Measurements from ENCODE around the gene DIP2A. TPM values are rescaled to one million over a fixed set of nuclear protein-coding genes. Genes with fewer than 3 reads are reported as not detected.
A peak's percentile ranks its signal among the peaks of the same experiment; 100 is the strongest.

The DIP2A gene
- total RNA-seq, 1 donor from 2014 or later = 36.1 TPM

DNA sequence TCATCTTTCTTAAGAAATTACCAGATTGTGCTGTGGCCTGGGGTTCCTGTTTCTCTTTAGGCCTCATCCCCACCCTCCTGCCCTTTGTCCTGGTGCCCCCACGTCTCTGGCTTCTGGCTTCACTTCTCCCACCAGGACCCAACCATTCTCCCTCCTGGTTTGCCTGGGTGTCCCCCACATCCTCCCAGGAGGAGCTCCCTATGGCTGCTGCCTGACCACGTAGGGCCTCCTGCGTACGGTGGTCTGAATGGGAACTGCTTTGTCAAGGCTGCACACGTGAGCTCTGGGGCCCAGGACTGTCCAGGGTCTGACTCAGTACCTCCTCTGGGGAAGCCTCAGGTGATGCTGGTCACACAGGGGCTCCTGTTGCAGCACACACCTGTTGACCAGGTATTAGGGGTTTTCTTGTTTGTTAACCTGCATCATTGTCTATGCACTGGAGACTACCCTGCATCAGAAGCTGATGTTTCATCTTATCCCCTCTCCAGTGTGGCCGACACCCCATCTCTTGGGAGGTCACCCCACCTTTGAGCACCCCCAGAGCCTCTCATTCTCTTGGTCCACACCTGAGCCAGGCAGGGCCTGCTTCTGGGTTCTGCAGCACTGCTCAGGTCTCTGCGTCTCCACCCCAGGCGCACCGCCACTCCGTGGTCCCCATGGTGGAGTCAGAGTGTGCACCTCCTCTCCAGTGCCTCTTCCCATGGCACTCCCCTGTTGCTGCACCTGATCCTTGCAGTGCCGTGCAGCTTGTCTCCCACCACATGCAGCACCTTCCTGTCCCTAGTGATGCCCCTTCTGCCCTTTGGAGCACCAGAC, 80.4 kb downstream of the DIP2A start:
- Mint-ChIP-seq H3K4me1 (ENCODE audit: low read depth) (peaks cover 19% of the 10 kb centered on the region), H3K36me3 (ENCODE audit: low read depth) (peaks cover 53% of the 10 kb centered on the region), H3K4me3 (ENCODE audit: low read depth) (no peak overlapping the region), H3K27ac (no peak overlapping the region), H3K9me3 (no peaks in the 10 kb centered on the region), H3K27me3 (ENCODE audit: low read depth) (no peaks in the 10 kb centered on the region)
- intact Hi-C loops (cut with micrococcal nuclease) = no loop called here
- no peak for DNase-seq (ENCODE audit: low spot score)

DNA sequence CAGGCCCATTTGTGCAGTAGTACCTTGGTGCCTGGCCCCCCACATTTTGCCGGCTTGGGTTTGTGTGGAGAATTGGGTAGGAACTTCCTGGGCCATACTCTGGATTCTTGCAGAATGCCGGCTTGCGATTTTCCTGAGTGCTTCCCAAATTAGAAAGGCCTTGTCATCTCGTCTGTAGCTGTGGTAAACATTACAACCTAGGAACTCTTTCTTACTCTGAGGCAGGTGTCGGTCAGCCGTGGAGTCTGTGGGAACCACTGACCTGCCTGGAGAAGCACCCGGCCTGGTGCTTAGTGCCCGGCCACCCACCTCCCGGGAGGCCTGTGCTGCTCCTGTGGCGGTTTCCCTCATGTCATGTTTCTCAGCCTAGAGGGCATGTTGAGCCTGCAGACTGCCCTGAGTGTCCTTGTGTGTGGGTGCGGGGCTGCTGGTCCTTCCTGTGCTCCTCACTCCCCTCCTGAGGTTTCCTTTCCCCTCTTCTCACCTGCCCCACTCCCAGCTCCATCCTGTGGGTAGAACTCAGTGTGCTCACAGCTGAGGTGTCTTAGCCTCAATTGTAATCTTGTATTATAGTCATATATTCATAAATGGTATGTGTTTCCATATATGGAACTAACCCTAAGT, 81.5 kb downstream of the DIP2A start:
- Mint-ChIP-seq H3K27ac (no peak overlapping the region), H3K4me3 (ENCODE audit: low read depth) (no peak overlapping the region), H3K27me3 (ENCODE audit: low read depth) (no peaks in the 10 kb centered on the region)

DNA sequence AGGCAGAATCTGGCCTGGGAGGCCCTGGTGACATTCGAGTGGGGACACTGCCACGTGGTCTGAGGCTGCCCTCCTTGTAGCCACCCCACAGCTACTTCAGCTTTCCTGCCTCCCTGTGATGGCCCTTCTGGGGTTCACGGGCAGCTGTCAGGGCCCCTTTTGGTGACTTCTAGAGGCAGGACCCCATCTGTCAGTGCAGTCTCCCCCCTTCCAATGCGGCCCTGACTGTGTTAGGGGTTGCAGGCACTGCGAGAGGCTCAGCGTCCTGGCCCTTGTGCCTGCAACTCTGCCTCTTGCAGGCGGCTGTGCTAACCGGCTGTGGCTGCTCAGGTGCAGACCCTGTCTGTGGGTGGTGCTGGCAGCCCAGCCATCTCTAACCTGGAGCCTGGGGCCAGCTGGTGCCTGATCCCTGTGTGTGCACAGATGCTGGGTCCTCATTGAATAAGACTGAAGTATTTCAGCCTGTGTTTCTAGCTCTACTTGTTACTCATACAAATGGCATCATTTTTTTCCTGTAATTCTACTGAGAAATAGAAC, 84.0 kb downstream of the DIP2A start:
- intact Hi-C loops (cut with micrococcal nuclease) = no loop called here
- no peaks in the 10 kb centered on the region for H3K9me3 Mint-ChIP-seq
- peaks cover 61% of the 10 kb centered on the region for H3K36me3 Mint-ChIP-seq (ENCODE audit: low read depth)
- peaks cover 26% of the 10 kb centered on the region for H3K4me1 Mint-ChIP-seq (ENCODE audit: low read depth)
- H3K27ac Mint-ChIP-seq = no peak overlapping the region
- H3K27me3 Mint-ChIP-seq (ENCODE audit: low read depth) = no peaks in the 10 kb centered on the region
- no peak for DNase-seq (ENCODE audit: low spot score)
- no peak overlapping the region for H3K4me3 Mint-ChIP-seq (ENCODE audit: low read depth)

More for the DNA sequence above, 81.5 kb downstream of the DIP2A start:
- no peak for DNase-seq (ENCODE audit: low spot score)
- Mint-ChIP-seq H3K4me1 (ENCODE audit: low read depth) (peaks cover 28% of the 10 kb centered on the region), H3K36me3 (ENCODE audit: low read depth) (peaks cover 58% of the 10 kb centered on the region), H3K9me3 (no peaks in the 10 kb centered on the region)
- intact Hi-C loops (cut with micrococcal nuclease) = no loop called here

DNA sequence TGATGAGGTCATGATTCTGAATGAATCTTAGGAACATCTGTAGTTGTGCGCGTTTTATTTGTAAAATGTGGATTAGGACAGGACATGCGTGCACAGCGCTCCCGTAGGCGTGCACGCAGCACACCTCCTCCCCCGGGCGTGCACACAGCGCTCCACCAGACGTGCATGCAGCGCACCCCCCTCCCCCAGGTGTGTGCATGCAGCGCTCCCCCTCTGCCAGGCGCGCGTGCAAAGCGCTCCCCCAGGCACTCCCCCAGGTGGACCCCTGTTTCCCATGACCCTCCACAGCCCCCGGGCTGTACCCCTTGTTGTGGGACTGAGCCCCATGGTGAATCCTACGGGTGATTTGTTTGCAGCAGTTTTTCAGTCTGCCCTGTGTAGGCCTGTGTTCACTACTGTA, 84.6 kb downstream of the DIP2A start:
- peaks cover 26% of the 10 kb centered on the region for H3K4me1 Mint-ChIP-seq (ENCODE audit: low read depth)
- intact Hi-C loops (cut with micrococcal nuclease) = no loop called here
- H3K27me3 Mint-ChIP-seq (ENCODE audit: low read depth) = no peaks in the 10 kb centered on the region

DNA sequence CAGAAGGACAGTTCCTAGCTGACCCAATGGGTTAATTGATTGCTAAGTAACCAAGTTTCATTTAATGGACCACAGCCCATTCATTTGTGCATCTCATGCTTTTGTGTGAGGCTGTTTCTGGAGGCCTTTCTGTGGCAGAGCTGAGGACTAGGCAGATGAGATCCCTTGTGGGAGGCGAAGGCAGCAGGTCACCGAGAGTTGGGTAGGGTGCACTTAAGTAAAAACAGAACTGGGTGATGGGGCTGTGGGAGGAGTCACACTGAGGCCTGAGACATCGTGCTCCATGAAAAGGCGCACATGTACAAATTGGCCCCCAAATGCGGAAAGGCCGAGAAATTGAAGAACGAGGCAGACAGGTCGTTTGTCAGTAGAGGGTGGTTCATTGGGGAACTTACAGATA, 85.3 kb downstream of the DIP2A start:
- peaks cover 26% of the 10 kb centered on the region for H3K4me1 Mint-ChIP-seq (ENCODE audit: low read depth)
- H3K27me3 Mint-ChIP-seq (ENCODE audit: low read depth) = no peaks in the 10 kb centered on the region
- intact Hi-C loops (cut with micrococcal nuclease) = no loop called here
- no peak overlapping the region for H3K4me3 Mint-ChIP-seq (ENCODE audit: low read depth)
- no peak for DNase-seq (ENCODE audit: low spot score)
- H3K36me3 Mint-ChIP-seq (ENCODE audit: low read depth) = peaks cover 67% of the 10 kb centered on the region
- no peaks in the 10 kb centered on the region for H3K9me3 Mint-ChIP-seq
- peak overlapping the region; percentile 54 for H3K27ac Mint-ChIP-seq

More for the DNA sequence above, 84.6 kb downstream of the DIP2A start:
- peak overlapping the region; percentile 46 for H3K27ac Mint-ChIP-seq
- H3K9me3 Mint-ChIP-seq = no peaks in the 10 kb centered on the region
- H3K36me3 Mint-ChIP-seq (ENCODE audit: low read depth) = peaks cover 62% of the 10 kb centered on the region
- no peak overlapping the region for H3K4me3 Mint-ChIP-seq (ENCODE audit: low read depth)
- no peak for DNase-seq (ENCODE audit: low spot score)

DNA sequence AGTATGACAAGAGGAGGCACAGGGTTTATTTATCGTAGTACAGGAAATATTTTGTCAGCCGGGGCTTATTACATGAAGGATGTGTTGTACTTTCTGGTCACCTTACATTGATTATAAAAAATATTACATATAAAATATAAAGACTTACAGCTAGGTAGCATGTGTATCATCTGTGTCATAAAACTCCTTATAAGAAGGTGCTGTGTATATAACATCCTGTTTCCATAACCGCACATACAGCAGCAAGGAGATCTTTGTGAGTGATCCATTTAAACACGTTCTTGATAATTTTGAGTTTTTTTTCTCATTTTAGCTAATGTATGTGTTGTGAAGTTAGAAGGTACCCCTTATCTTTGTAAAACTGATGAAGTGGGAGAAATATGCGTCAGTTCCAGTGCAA, 86.1 kb downstream of the DIP2A start:
- Mint-ChIP-seq H3K27me3 (ENCODE audit: low read depth) (no peaks in the 10 kb centered on the region), H3K9me3 (no peaks in the 10 kb centered on the region), H3K4me1 (ENCODE audit: low read depth) (peaks cover 21% of the 10 kb centered on the region), H3K27ac (peak overlapping the region; percentile 54), H3K4me3 (ENCODE audit: low read depth) (no peak overlapping the region), H3K36me3 (ENCODE audit: low read depth) (peaks cover 62% of the 10 kb centered on the region)
- intact Hi-C loops (cut with micrococcal nuclease) = no loop called here
- DNase-seq (ENCODE audit: low spot score) = no peak

DNA sequence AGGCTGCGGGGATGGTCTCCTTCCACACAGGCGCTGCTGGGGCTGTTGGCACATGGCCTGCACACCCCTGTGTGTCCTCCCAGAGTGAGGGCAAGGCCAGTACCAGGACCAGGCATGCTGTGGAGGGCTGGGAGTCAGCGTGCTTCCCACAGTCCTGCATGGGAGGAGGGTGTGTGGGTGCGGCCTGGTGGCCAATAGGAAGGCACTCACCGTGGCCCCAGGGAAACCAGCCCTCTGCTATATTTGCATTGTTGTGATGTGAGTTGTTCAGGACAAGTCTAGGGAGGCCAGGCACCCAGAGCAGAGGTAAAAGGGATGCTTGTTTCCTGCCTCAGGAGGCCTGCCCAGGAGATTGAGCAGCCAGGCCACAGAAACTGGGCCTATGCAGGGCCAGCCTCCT, 86.7 kb downstream of the DIP2A start:
- Mint-ChIP-seq H3K4me3 (ENCODE audit: low read depth) (no peak overlapping the region), H3K36me3 (ENCODE audit: low read depth) (peaks cover 62% of the 10 kb centered on the region), H3K27me3 (ENCODE audit: low read depth) (no peaks in the 10 kb centered on the region), H3K9me3 (no peaks in the 10 kb centered on the region), H3K4me1 (ENCODE audit: low read depth) (peaks cover 23% of the 10 kb centered on the region), H3K27ac (peak overlapping the region; percentile 48)
- intact Hi-C loops (cut with micrococcal nuclease) = no loop called here
- DNase-seq (ENCODE audit: low spot score) = no peak

DNA sequence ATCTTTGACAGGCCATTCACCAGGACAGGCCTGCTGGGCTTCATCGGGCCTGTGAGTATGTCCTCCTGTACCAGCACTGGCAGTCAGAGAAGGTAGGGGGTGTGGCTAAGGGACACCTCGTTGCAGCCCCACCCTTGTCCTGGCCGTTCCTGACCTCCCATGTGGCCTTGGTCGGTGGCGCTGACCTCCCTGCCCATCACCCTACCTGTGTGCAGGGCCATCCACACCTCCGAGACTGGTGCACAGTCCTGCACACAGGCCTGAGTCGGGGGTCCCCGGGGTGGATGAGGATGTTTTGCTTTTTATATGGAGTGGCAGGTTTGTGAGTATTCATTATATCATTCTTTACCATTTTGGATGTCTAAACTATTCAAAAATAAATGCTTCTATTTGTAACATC, 87.2 kb downstream of the DIP2A start:
- Mint-ChIP-seq H3K4me3 (ENCODE audit: low read depth) (no peak overlapping the region), H3K36me3 (ENCODE audit: low read depth) (peaks cover 64% of the 10 kb centered on the region), H3K9me3 (no peaks in the 10 kb centered on the region), H3K4me1 (ENCODE audit: low read depth) (peaks cover 28% of the 10 kb centered on the region), H3K27ac (no peak overlapping the region), H3K27me3 (ENCODE audit: low read depth) (no peaks in the 10 kb centered on the region)
- intact Hi-C loops (cut with micrococcal nuclease) = no loop called here
- no peak for DNase-seq (ENCODE audit: low spot score)

DNA sequence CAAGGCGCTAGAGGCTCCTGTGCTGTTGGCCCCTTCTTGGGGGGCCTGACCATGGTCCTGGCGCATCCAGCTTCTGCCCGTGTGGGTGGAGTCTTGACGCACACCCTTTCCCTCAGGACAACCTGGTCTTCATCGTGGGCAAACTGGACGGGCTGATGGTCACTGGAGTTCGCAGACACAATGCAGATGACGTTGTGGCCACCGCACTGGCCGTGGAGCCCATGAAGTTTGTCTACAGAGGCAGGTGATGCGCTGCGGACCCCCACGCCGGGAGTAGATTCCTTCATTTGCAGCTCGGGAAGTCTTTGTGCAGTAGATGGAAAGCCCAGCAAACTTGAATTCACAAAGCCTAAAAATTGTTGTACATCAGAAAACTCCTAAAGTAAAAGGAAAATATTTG, 88.1 kb downstream of the DIP2A start:
- peaks cover 33% of the 10 kb centered on the region for H3K4me1 Mint-ChIP-seq (ENCODE audit: low read depth)
- peaks cover 58% of the 10 kb centered on the region for H3K36me3 Mint-ChIP-seq (ENCODE audit: low read depth)
- no peak overlapping the region for H3K4me3 Mint-ChIP-seq (ENCODE audit: low read depth)
- H3K27me3 Mint-ChIP-seq (ENCODE audit: low read depth) = no peaks in the 10 kb centered on the region
- H3K9me3 Mint-ChIP-seq = no peaks in the 10 kb centered on the region
- H3K27ac Mint-ChIP-seq = no peak overlapping the region
- no peak for DNase-seq (ENCODE audit: low spot score)
- intact Hi-C loops (cut with micrococcal nuclease) = no loop called here

DNA sequence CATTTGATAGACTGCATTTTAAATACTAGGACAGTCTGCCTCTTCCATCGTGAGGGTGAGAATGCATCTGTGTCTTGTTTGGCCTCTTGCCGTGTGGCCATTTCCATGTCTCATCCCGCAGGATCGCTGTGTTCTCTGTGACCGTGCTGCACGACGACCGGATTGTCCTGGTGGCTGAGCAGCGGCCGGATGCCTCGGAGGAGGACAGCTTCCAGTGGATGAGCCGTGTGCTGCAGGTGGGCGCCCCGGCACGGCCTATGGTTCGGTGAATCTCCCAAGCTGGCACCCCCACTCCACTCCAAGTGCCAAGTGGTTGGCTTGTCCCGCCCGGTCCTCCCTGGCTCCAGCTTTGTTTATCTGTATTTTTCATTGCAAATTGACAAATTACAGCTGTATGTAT, 91.0 kb downstream of the DIP2A start:
- Mint-ChIP-seq H3K4me3 (ENCODE audit: low read depth) (no peak overlapping the region), H3K27me3 (ENCODE audit: low read depth) (no peaks in the 10 kb centered on the region), H3K27ac (no peak overlapping the region), H3K9me3 (no peaks in the 10 kb centered on the region), H3K36me3 (ENCODE audit: low read depth) (peaks cover 53% of the 10 kb centered on the region), H3K4me1 (ENCODE audit: low read depth) (peaks cover 24% of the 10 kb centered on the region)
- no peak for DNase-seq (ENCODE audit: low spot score)
- intact Hi-C loops (cut with micrococcal nuclease) = no loop called here

DNA sequence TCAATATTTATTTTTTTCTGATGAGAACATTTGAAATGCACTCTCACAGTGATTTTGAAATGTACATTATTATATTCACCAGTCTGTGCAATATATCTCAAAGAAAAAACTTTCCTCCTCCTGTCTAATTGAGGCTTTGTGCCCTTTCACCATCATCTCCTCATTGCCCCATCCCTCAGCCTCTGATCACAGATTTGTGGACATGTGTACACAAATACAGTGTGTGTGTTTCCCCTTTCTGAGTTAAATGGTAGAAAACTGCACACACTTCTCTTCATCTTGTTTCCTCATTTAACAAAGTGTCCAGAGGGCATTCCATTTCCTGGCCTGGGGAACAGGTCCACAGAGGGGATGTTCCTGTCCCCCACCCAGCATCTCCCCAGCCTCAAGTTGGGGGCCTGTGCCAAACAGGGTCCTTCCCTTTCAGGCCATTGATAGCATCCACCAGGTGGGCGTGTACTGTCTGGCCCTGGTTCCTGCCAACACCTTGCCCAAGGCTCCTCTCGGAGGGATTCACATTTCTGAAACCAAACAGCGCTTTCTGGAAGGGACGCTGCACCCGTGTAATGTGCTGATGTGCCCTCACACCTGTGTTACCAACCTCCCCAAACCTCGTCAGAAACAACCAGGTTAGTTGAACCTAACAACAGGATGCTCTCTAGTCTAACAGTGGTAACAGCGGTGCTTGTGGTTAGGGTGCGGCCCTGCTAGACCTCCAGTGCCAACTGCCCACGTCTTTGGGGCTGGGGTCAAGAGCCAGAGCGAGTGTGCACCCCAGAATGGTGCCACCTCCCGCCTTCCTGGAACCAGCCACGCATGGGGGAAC, 91.6 kb downstream of the DIP2A start:
- H3K9me3 Mint-ChIP-seq = no peaks in the 10 kb centered on the region
- H3K36me3 Mint-ChIP-seq (ENCODE audit: low read depth) = peaks cover 47% of the 10 kb centered on the region
- no peak overlapping the region for H3K27ac Mint-ChIP-seq
- peaks cover 21% of the 10 kb centered on the region for H3K4me1 Mint-ChIP-seq (ENCODE audit: low read depth)
- intact Hi-C loops (cut with micrococcal nuclease) = no loop called here
- H3K27me3 Mint-ChIP-seq (ENCODE audit: low read depth) = no peaks in the 10 kb centered on the region
- H3K4me3 Mint-ChIP-seq (ENCODE audit: low read depth) = no peak overlapping the region
- no peak for DNase-seq (ENCODE audit: low spot score)

DNA sequence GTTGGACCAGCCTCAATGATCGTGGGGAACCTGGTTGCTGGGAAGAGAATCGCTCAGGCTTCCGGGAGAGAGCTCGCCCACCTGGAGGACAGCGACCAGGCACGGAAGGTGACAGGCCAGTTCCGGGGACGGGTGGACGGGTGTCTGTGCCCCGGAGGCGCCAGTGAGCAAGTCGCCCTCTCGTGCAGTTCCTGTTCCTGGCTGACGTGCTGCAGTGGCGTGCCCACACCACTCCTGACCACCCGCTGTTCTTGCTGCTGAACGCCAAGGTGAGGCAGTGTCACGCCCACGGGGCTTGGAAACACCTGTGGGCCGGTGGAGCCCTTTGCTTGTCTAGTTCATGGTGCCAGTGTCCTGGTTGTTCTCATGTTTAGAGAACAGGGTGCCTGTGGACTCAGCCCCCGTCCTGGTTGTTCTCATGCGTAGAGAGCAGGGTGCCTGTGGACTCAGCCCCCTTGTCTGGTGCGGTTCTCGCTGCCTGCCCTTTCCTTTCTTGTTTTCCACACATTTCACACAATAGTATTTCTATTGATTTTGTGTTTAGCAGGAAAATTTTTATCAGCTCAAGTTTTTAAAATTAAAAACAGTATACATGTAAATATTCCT, 93.0 kb downstream of the DIP2A start:
- H3K27ac Mint-ChIP-seq = no peak overlapping the region
- peak overlapping the region; percentile 8 for H3K4me3 Mint-ChIP-seq (ENCODE audit: low read depth)
- H3K36me3 Mint-ChIP-seq (ENCODE audit: low read depth) = peaks cover 50% of the 10 kb centered on the region
- no peak for DNase-seq (ENCODE audit: low spot score)
- peaks cover 21% of the 10 kb centered on the region for H3K4me1 Mint-ChIP-seq (ENCODE audit: low read depth)
- no peaks in the 10 kb centered on the region for H3K27me3 Mint-ChIP-seq (ENCODE audit: low read depth)
- intact Hi-C loops (cut with micrococcal nuclease) = no loop called here
- no peaks in the 10 kb centered on the region for H3K9me3 Mint-ChIP-seq
